ENCODE results near the gene RAC3.

RAC3 gene

DNA sequence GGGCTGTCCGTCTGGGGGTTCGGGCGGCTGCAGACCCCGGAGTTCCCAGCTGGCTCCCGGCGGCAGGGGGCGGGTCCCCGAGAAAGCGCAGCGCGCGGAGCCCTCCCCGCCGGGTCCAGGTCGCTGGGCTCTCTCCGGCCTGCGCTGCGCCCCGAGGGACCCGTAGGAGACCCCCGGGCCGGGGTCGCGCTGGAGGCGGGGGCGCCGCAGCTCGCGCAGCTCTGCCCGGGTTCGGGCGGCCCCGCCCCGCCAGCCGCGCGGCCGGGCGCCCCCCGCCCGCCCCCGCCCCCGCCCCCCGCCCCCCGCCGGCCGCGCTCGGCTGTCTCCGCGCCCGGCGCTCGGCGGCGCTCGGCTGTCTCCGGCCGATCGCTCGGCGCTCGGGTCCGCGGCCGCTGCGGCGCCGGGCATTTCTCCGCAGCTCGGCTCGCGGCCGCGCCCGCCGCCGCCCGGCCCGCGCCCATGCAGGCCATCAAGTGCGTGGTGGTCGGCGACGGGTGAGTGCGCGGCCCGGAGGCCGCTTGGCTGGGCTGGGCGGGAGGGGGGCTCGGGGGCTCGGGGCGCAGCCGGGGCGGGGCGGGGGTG lies at the start of gene RAC3:
TSS of gene RAC3 (plus strand) at position 376 of the 582 bp plus-strand sequence. CDS start at position 460, 84 bp downstream.
- DNase-seq = peak in 1 of 2 experiments; percentile 5

GRCh38 chr17:81983011-81983638 lies 48.4 kb upstream of the RAC3 start:
- no peak for DNase-seq

GRCh38 chr17:81983639-81984373 lies 47.7 kb upstream of the RAC3 start:
- no peak for DNase-seq

- no peak for DNase-seq
These were observed 46.6 kb upstream of the RAC3 start for GRCh38 chr17:81984773-81985410.

DNA sequence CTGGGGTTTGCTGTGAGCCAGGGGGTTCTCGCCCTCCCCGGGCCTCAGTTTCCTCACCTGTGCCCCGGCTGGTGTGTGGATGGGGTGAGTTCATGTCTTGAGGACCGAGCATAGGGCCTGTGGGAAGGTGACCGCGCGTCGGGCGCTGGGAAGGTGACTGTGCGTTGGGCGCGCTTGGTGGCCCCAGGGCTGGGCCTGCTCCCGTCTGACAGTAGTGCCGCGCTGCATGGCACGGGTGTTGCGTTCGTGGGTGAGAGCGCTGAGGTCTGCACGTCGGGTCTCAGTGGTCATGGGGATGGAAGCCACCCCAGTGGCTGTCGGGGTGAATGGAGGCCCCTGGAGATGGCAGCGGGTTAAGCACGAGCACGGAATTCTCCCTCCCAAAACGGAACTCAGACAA lies 44.9 kb upstream of the RAC3 start:
- no peak for DNase-seq

DNA sequence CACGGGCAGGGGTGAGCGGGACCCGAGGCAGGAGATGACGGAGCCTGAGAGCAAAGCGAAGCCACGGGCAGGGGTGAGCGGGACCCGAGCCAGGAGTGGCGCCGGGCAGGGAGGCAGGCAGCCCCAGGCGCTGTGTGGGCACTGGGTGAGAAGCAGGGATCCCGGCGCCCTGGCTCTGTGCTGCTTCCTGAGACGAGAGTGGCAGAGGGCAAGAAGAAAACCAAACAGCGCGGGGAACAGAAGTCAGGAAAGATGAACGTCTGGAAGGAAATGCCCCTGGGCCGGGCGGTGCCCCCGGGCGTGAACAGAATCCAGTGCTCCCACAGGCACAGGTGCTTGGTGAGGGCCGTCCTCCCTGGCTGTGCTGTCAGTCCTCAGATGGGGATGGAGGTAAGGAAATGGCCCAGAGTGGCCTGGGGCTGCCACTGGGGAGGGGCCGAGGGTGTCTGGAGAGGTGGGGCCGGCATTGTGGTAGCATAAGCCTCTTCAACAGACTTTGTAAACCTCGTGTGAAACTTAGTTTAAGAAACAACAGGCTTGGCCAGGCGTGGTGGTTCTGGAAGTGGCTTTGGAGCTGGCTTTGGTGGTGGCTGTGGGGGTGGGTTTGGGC lies 44.2 kb upstream of the RAC3 start:
- no peak for DNase-seq

DNA sequence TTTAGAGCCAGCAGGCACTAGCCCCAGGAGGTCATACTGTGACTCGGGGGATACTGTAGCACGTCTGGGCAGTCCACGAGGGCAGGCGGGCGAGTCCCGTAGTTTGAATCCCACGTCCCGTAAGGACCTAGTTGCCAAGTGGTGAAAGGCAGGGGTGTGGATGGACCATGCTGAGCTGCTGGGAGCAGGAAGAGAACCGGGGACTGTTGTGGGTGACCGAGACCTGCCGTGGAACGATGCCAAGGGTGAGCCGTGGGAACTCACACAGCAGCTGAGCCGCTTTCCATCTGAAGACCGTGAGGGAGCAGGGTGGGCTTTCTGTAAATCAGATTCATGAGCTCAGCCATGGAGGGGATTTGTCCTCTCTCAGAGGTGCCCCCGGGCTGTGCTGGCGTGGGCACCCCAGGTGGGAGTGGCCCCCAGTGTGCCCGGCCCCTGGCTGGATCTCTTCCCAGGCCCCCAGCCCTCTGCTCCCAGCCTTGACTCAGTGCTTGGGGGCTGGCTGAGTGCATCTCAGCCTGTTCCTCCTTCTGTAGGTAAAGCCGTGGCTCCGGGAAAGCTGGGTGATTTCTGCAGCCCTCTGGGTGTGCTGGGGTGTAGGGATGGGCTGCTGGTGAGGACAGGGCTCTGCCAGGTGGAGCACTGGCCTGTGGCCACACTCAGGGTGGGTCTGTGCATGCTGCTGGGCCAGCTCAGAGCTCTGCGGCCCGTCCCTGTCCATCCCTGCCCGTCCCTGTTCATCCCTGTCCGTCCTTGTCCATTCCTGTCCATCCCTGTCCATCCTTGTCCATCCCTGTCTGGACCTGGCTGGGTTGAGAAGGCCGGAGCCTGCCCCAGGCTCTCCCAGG lies 40.4 kb upstream of the RAC3 start:
- DNase-seq = no peak

DNA sequence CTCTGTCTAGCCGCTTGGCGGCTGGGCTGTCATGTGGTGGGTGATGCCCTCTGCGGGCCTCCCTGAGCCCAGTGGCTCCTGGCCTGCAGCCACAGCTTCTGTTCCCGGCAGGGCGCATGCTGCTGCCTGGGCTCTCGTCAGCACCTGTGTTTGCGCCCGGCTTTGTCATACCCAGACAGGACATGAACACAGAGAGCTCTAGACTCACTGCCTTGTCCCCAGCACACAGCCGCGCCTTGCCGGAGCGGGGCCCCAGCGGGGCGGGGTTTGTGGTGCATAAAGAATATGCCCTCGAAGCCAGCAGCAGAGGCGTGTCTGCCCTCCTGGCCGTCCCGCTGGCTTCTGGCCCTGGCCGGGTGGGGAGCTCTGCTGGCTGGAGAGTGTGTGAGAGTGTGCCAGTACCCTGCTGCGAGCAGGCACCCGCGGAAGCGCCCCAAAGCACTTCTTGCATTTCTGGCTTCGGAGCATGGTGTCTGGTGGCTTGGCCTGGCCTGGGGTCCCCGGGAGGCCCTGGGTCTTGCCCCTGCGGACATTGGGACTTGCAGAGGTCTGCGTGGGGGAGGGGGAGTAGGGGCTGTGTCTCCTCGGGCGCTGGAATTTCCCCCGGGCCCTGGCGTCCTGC lies 39.7 kb upstream of the RAC3 start:
- DNase-seq = no peak

DNA sequence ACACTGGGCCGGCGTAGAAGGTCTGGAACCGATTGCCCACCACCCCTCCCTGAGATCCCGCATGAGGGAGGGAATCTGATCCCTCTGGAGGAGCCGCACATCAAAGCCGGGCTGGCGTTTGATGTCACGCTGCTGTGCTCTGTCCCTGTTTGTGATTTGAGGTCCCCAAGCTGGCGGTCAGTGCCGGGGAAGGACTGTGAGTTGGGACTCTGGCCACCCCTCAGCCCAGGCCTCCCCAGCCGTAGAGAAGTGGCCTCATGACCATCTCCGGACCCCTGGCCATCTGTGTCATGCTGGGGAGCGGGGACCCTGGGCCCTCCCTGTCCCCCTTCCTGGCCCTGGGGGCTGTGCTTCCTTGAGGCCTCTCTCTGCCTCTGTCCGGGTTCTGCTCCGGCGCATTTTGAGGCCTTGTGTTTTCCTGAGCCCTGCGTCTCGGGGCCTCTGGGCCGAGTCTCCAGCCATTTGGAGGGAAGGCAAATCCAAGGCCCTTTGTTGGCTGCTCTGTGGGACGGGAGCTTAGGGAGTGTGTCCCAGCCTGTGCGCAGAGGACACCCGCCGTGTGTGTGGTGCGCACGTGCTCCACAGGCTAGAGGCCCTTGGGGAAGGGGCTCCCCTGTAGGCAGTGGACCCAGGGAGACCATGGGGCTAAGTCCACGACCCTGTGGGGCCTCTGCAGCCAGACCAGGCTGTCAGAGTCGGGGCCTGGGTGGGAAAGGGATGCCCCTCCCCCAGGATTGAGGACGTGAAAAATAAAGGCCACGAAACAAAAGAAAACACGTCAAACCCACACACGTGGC lies 39.0 kb upstream of the RAC3 start:
- no peak for DNase-seq

- no peak for DNase-seq
These were observed 37.5 kb upstream of the RAC3 start for GRCh38 chr17:81993729-81994592.

DNA sequence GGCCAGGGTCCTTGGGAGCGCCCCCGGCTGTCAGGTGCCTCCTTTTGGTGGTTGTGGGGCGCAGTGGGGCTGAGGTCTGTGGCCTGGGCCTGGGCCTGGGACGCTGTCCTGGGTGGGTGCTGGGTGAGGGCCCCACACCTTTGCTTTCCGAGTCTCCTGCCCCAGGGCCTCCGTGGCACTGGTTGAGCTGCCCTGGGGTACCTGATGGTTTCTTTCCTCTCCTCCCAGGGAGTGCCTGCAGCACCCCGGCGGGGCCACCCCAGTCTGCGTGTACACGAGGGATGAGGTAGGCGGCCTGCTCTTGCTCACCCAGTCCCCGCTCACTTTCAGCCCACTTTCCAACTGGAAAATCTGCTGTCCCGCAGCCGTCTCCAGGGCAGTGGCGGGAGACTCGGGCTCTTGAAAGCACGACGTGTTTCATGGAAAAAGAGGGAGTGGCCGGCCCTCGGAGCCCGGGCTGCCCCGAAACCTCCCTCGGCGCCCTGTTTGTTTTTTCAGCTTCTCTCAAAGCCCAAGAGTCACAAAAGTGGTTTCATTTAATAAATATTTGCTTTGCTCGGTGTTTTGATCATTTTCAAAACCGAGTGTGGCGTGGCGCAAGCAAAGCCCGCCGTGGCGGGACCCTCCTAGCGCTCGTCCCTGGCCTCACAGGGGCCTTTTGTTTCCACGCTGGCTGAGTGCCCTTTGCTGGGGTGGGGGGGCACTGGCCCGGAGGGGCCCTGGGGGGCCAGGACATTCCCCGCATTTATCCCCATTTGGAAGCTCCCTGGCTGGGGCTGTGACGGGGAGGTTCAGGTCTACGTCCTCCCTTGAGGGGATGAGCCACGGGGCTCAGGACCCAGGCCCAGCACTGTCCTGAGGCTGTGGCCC lies 36.6 kb upstream of the RAC3 start:
- DNase-seq = no peak

DNA sequence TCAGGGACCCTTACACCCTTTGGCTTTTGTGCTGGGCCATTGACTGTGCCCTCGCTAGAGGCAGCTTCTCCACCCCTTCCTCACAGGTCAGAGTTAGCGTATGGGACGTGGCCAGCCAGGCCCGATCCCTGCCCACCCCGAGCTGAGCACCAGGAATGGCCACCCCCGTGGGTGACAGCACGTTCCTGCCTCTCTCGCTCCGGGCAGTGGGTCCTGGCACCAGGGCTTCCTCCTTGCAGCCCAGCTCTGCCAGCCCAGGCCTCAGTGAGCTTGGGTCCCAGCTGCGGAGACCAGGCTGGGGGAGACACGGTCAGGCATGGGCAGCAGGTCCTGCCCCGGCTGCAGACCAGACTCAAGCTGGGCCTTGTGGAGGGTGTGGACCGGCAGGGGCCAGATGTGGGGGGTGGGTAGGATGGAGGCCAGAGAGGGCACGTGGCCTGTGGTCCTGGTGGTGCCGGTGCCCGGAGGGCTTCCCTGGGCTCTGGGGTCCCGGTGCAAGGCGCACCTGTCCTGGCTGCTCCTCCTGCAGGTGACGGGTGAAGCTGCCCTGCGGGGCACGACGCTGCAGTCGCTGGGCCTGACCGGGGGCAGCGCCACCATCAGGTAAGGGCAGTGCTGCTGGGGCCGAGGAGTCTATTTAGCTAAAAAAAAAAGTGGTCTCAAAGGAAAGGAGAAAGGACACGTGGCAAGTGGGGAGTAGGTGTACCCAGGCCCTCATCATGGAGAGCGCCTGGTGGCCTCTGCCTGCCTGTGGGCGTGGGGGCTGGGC lies 35.8 kb upstream of the RAC3 start:
- DNase-seq = no peak

DNA sequence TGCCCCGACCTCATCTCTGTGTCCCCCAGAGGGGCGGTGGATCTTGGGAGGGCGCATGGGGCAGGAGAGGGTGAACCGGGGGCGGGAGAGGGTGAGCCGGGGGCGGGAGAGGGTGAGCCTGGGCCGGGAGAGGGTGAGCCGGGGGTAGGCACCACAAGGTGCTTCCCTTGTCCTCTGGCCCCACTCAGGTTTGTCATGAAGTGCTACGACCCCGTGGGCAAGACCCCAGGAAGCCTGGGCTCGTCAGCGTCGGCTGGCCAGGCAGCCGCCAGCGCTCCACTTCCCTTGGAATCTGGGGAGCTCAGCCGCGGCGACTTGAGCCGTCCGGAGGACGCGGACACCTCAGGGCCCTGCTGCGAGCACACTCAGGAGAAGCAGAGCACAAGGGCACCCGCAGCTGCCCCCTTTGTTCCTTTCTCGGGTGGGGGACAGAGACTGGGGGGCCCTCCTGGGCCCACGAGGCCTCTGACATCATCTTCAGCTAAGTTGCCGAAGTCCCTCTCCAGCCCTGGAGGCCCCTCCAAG lies 35.2 kb upstream of the RAC3 start:
- DNase-seq = no peak

DNA sequence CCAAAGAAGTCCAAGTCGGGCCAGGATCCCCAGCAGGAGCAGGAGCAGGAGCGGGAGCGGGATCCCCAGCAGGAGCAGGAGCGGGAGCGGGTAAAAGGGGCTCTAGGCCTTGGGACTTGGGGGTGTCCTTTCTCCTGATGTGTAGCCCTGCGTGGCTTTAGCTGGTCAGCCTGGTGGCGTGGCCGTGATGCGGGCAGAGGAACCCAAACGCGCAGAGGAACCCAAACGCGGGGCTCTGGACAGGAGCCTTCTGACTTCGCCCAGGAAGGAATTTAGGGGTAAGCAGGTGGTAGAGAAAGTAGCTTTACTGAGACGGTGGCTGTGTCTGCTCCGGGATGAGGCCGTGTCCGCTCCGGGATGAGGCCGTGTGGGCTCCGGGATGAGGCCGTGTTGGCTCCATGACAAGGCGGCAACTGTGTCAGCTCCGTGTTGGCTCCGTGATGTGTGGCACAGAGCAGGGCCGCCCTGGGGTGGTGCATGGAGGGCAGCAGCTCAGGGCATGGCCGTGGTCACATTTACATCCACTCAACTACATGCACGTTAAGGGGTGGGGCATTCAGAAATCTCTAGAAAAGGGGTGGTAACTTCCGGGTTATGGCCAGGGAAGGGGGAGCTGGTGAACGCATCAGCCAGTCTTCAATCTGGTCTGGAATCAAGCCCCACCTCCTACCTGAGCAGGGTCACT lies 34.6 kb upstream of the RAC3 start:
- no peak for DNase-seq

GRCh38 chr17:81998212-81998611 lies 33.3 kb upstream of the RAC3 start:
- no peak for DNase-seq

GRCh38 chr17:81998691-81999438 lies 32.6 kb upstream of the RAC3 start:
- DNase-seq = no peak

DNA sequence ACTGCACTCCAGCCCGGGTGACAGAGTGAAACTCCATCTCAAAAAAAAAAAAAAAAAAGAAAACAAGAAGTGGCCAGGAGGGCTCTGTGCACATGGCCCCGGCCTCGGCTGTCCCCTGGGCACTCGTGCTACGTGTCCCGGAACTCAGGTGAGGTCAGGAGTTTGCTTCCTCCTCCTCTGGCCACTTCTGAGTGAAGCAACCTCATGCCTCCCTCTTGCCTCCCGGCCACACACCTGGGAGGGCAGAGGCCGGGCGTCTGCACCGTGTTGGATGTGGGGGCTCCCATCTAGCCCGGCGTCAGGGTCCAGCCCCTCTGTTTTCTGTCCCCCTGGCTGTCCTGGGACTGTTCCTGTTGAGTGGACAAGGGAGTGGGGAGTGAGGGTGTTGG lies 31.9 kb upstream of the RAC3 start:
- no peak for DNase-seq

Data from SW 1271 (cell line).